ENCODE measurements around the gene CD320.
"Not testable (repeated sequence)": the region's sequence is repeated elsewhere in the genome, so short reads cannot be mapped to it uniquely, and the experiment has no call there.

CD320 gene

GRCh38 chr19:8343483-8343844 is 35.3 kb upstream of the CD320 start:
- Histone ChIP-seq H3K4me3 (ENCODE audit: low read depth, low read length) (no peak overlapping the region), H3K27ac (no peak overlapping the region), H3K27me3 (ENCODE audit: insufficient read depth, low read depth, severe bottlenecking) (peaks cover 4% of the 10 kb centered on the region), H3K36me3 (no peaks in the 10 kb centered on the region), H3K9me3 (ENCODE audit: severe bottlenecking) (no peaks in the 10 kb centered on the region)
- no peak for TF ChIP-seq CTCF (IDR thresholded peaks at IDR 0.05; ENCODE audit: low read depth, low read length)
- no peak for DNase-seq

GRCh38 chr19:8342684-8343482 is 34.7 kb upstream of the CD320 start, which contains the start of gene KANK3:
Gene KANK3, minus strand, starts transcription at chr19:8343262. Its CDS starts 5,434 bp downstream, at chr19:8337828.
- Histone ChIP-seq H3K27me3 (ENCODE audit: insufficient read depth, low read depth, severe bottlenecking) (peaks cover 4% of the 10 kb centered on the region), H3K27ac (no peak within 1 kb of the TSS), H3K36me3 (no peaks in the 10 kb centered on the region), H3K4me3 (ENCODE audit: low read depth, low read length) (peak within 1 kb of the TSS; percentile 62), H3K9me3 (ENCODE audit: severe bottlenecking) (no peaks in the 10 kb centered on the region)
- DNase-seq: peak; percentile 98
- no peak for TF ChIP-seq CTCF (IDR thresholded peaks at IDR 0.05; ENCODE audit: low read depth, low read length)

- no peaks in the 10 kb centered on the region for H3K36me3 ChIP-seq
- H3K27me3 ChIP-seq (ENCODE audit: insufficient read depth, low read depth, severe bottlenecking): peaks cover 4% of the 10 kb centered on the region
- H3K9me3 ChIP-seq (ENCODE audit: severe bottlenecking): no peaks in the 10 kb centered on the region
- no peak for TF ChIP-seq CTCF (IDR thresholded peaks at IDR 0.05; ENCODE audit: low read depth, low read length)
- no peak overlapping the region for H3K27ac ChIP-seq
- no peak for DNase-seq
- H3K4me3 ChIP-seq (ENCODE audit: low read depth, low read length): no peak overlapping the region
These were observed 34.1 kb upstream of the CD320 start for GRCh38 chr19:8342316-8342683.

- H3K9me3 ChIP-seq (ENCODE audit: severe bottlenecking); H3K27ac ChIP-seq; H3K36me3 ChIP-seq; H3K27me3 ChIP-seq (ENCODE audit: insufficient read depth, low read depth, severe bottlenecking); DNase-seq; H3K4me3 ChIP-seq (ENCODE audit: low read depth, low read length): not testable (repeated sequence)
These were observed 33.3 kb upstream of the CD320 start for GRCh38 chr19:8341504-8341903.

GRCh38 chr19:8340341-8341096 is 32.4 kb upstream of the CD320 start:
- DNase-seq: no peak
- no peaks in the 10 kb centered on the region for H3K36me3 ChIP-seq
- TF ChIP-seq CTCF (IDR thresholded peaks at IDR 0.05; ENCODE audit: low read depth, low read length): no peak
- no peak overlapping the region for H3K27ac ChIP-seq
- H3K27me3 ChIP-seq (ENCODE audit: insufficient read depth, low read depth, severe bottlenecking): peaks cover 4% of the 10 kb centered on the region
- H3K9me3 ChIP-seq (ENCODE audit: severe bottlenecking): no peaks in the 10 kb centered on the region
- no peak overlapping the region for H3K4me3 ChIP-seq (ENCODE audit: low read depth, low read length)

GRCh38 chr19:8338835-8339234 is 30.7 kb upstream of the CD320 start:
- Histone ChIP-seq H3K4me3 (ENCODE audit: low read depth, low read length) (no peak overlapping the region), H3K27me3 (ENCODE audit: insufficient read depth, low read depth, severe bottlenecking) (peaks cover 13% of the 10 kb centered on the region), H3K36me3 (no peaks in the 10 kb centered on the region), H3K9me3 (ENCODE audit: severe bottlenecking) (no peaks in the 10 kb centered on the region), H3K27ac (no peak overlapping the region)
- DNase-seq: no peak
- TF ChIP-seq CTCF (IDR thresholded peaks at IDR 0.05; ENCODE audit: low read depth, low read length): no peak

Data from WERI-Rb-1 (cell line).